COR-L47 (cell line): Measurements from ENCODE around the gene REST.
"Not testable (repeated sequence)": the region's sequence is repeated elsewhere in the genome, so short reads cannot be mapped to it uniquely, and the experiment has no call there.

ENCODE experiments used
- DNase-seq: peaks from one replicate; lab custom pipeline; 2025; lab: John Stamatoyannopoulos, UW

The REST gene

DNA sequence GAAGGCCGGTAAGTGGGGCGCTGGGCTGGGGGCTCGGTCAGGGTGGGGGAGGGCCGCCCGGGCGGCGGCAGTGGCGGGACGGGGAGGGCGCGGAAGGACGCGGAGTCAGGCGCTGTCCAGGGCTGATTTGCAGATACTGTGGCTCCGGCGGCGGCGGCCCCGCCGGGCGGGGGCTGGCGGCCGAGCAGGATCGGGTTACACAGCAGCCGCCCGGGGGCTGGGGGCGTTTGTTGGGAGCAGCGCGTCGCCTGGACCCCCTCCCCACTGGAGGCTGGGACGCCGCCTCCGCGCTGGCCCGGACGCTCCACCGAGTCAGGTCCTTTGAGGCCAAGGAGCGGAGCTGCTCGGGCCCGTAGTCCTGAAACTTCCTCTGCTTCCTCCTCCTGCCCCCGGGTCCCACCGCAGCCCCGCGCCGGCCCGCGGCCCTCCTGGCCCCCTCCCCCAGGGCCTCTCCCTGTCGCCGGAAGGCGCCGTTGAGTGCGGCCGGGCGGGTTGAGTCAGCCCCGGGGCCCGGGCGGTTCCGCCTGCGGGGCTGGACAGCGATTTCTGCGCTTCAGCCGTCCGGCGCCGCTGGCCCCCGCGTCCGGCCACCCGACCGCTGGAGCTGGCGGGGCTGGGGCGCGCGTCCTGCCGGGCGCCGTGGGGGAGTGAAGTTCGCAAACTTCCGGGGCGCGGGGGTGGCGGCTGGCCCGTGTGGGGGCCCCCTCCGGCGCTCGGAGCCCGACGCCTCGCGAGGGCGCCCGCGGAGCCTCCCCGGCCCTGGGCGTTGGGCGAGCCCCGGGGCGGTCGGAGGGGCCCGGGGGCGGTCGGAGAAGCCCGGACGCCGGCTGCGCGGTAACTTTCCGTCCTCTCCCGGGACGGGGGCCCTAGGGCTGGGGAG lies 746 bp downstream of the REST start:
- no peak for DNase-seq

DNA sequence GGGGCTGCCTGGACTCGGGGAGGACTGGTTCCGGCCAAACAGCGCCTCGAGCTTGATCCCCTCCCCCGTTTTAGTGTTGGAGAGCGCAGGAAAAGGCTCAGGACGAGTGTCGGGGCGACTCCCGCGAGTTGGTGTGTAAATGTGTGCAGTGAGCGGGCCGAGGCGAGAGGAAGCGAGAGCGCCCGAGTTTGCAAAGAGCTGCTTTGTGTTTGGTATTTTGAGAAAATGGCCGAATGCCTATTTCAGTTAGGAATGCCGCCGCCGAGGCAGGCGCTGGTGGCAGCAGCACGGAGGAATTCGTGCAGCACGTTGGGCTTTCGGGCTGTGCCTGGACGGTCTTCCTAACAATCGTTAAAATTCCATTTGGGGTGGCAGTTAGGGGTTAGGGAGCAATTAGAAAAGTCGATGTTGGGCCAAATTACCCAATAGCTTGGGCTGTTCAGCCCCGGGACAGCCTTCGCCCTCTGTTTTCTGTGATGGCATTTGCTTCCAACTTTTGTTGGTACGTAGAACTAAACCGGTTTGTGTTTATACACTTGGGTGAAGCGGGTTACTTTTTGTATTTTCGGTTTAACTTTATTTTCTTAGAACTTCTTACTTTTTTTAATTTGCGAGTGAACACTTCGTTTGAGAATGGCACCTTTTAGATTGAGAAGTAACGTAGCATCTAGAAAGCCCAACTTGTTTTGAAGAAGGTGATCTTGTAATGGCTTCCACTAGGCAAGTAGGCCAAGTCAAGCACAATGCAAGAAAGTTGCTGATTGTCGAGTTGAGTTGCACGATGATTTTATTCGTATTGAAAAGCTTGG lies 1.6 kb downstream of the REST start:
- DNase-seq: no peak

DNA sequence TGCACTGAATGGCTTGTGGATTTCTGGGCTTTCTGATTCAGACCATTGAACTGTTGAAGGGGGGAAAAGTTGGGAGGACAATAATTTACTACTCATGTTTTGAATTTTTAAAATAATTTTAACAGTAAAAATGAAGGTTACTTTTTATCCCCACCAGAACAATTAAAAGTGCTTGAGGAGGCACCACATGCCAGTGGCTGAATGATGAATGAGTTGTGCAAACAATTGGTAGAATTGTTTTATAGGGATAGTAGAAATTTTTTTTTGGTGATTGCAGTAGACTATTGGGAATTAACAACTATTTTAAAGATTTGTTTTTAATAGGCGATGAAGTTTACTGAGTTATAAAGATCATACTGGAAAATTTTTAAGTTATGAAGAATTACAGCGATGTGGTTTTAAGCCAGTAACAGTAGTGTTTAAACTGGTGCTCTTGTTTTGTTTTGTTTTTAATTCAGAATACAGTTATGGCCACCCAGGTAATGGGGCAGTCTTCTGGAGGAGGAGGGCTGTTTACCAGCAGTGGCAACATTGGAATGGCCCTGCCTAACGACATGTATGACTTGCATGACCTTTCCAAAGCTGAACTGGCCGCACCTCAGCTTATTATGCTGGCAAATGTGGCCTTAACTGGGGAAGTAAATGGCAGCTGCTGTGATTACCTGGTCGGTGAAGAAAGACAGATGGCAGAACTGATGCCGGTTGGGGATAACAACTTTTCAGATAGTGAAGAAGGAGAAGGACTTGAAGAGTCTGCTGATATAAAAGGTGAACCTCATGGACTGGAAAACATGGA lies 2.7 kb downstream of the REST start:
- DNase-seq: no peak

DNA sequence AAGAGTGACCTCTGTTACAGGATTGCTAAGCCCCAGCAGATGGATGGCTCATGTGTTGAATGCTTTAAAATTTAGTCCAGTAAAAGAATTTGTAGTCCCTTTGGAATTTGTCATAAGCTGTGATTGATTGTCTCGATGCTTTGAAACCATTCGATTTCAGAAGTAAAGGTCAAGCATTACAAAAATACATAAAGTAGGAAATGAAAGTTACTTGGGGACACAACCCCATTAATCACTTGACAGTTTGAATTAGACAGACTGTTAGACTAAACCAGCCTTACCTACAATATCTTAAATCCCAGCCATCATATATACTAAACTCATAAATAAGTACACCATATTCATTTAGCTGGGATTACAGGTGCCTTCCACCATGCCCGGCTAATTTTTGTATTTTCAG lies 6.6 kb downstream of the REST start:
- DNase-seq: no peak

DNA sequence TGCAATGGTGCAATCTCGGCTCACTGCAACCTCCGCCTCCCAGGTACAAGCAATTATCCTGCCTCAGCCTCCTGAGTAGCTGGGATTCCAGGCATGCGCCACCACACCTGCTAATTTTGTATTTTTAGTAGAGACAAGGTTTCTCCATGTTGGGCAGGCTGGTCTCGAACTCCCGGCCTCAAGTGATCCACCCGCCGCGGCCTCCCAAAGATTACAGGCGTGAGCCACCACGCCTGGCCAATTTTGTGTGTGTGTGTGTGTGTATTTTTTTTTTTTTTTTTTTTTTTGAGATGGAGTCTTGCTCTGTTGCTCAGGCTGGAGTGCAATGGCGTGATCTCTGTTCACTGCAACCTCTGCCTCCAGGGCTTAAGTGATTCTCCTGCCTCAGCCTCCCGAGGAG lies 7.3 kb downstream of the REST start:
- not testable (repeated sequence) for DNase-seq

DNA sequence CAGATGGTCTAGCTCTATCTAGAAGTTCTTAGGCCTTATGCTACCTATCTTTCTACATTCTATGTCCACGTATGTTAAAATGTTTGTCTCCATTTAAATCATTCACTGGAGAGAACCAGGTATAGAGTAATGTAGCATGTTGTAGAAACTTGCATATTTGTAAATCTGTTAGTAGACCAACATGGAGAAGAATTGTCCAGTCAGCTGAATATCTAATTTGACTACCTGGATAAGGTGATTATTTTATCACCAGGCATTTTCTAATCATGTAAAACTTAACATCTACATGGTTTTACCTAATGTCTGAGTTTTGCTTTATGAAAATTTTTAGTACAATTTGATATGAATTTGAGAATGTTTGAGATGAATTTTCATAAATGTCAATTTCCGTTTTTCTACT lies 19.5 kb downstream of the REST start:
- no peak for DNase-seq

DNA sequence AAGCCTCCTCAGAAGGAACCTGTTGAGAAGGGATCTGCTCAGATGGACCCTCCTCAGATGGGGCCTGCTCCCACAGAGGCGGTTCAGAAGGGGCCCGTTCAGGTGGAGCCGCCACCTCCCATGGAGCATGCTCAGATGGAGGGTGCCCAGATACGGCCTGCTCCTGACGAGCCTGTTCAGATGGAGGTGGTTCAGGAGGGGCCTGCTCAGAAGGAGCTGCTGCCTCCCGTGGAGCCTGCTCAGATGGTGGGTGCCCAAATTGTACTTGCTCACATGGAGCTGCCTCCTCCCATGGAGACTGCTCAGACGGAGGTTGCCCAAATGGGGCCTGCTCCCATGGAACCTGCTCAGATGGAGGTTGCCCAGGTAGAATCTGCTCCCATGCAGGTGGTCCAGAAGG lies 22.9 kb downstream of the REST start:
- no peak for DNase-seq

DNA sequence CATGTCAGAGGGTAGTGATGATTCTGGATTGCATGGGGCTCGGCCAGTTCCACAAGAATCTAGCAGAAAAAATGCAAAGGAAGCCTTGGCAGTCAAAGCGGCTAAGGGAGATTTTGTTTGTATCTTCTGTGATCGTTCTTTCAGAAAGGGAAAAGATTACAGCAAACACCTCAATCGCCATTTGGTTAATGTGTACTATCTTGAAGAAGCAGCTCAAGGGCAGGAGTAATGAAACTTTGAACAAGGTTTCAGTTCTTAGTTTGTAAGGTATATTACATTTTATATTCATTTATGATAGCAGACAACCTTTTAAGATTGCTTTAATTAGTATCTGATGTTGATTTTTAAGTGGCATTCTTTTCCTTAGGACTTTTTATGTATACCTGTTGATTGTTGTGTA lies 24.2 kb downstream of the REST start:
- no peak for DNase-seq

DNA sequence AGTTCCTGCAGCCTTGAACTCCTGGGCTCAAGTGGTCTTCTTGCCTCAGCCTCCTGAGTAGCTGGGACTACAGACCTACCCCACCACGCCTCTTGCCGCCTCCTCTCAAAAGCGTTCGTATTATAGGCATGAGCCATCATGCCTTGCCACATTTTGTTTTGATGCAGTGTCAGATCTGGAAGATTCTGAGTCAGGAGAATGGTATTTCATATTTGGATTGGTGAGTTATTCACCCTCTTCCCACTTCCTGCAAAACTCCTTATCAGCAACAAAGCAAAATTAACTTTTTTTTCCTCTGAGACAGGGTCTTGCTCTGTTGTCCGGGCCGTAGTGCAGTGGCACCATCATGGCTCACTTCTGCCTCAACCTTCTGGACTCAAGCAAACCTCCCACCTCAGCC lies 29.6 kb downstream of the REST start:
- no peak for DNase-seq

DNA sequence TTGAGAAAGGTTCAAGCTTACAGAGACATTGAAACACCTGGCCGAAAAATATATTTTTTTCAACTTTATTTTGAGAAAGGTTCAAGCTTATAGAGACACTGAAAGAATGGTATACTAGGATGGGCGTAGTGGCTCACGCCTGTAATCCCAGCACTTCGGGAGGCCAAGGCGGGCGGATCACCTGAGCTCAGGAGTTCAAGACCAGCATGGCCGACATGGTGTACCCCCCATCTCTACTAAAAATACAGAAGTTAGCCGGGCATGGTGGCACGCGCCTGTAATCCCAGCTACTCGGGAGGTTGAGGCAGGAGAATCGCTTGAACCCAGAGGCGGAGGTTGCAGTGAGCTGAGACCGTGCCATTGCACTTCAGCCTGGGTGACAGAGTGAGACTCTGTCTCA lies 32.1 kb downstream of the REST start:
- not testable (repeated sequence) for DNase-seq

DNA sequence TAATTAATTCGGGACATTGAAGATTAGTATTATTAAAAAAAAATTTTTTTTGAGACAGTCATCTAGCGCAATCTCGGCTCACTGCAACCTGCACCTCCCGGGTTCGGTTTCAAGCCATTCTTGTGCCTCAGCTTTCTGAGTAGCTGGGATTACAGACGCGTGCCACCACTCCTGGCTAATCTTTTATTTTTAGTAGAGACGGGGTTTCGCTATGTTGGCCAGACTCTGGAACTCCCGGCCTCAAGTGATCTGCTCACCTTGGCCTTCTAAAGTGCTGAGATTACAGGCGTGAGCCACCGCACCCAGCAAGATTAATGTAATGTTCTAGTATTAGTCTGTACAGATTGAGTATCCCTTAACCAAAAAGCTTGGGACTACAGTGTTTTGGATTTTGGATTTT lies 32.7 kb downstream of the REST start:
- DNase-seq: no peak

DNA sequence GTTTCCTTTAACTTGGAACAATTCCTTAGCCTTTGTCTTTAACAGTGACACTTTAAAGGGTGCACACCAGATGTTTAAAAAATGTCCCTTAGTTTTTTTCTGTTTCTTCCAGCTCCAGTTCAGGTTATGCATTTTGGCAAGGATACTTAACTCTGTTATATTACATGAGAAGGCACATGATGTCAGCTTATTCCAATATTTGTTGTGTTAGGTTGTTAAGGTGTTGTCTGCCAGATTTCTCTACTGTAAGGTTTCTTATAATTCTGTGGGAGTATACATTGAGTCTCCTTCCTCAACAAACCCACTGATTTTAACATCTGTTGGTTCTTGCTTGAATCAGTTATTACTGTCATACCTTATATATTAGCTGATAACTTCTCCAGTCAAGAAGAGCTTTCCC lies 33.3 kb downstream of the REST start:
- DNase-seq: no peak

DNA sequence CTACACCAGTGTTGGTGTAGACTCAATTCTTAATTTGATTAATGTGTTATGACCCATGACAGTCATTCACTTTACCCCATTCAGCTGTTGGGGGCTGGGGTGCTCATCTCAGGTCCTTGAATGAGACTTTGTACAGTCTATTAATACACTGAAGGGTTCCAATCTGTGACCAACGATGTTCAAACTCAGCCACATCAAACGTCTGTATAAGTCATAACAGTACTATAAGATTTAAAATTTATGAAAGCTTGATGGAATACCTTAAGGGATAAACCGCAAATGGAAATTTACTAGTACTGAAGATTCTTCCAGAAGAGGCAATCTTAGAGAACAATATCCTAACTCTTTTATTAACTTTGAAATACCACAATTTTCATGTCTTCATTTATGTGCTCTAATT lies 33.7 kb downstream of the REST start:
- DNase-seq: no peak

DNA sequence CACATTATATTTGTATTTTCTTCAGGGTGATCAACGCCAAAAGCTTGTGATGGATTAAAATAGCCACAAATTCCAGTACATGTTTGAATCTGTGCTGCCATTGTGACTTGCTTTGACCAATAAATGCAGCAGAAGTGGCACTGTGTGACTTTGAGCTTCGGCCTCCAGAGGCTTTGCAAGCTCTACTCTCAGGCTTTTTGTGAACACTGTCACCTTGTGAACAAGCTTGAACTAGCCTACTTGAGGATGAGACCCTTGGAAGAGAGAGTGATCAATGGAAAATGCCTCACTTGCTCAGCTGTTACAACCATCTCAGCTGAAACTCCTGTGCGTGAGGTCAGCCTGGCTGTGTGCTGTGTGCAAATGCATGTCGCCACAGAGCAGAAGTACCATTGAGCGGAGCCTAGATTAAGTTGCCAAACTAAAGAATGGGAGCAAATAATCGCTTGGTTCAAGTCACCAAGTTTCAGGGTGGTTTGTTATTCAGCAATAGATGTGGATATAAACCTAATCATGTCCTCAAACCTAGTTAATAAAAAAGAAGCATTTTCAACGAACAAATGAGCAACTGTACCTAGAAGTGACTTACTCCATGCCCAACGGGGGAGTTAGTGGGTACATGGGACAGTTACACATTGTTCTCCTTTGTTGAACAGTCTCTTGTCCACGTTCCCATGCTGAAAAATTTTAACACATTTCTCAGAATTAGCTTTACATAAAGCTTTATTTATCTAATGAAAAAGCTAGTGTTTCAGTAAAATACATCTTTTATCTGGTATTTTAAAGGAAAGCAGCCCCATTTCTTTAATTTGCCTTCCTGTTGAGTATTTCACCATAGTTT lies 46.2 kb downstream of the REST start:
- DNase-seq: no peak

DNA sequence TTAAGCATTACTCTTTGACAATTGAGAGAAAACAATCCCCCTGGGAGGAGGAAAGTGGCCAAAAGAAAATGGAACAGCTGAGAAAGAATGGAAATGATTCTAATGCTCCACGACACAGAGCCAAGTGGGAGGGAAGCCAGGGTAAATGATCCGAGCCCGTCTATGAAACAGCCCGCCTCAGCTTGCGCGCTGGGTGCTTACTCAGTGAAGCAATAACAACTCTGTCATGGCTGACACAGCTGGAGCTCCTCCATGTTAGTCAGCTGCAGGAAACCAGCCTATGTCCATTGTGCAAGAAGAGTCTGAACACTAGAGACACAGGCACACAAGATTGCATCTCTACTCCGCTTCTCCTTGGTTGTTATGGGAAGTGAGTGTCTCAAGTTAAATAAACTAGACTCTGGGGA lies 50.4 kb downstream of the REST start:
- DNase-seq: peak; percentile 28

DNA sequence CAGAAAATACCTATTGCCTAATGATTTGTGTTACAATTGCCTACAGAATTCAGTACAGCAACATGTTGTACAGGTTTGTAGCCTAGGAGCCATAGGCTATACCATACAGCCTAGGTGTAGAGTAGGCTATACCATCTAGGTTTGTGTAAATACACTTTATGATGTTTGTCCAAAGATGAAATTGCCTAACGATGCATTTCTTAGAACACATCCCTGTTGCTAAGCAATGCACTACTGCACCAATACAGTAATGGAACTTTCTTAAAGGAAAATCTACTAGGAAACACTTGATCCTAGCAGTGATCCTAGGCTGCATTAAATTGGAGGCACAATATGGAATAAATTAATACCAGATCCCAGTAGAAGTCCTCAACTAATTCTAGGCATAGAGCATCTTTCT lies 51.4 kb downstream of the REST start:
- DNase-seq: no peak

DNA sequence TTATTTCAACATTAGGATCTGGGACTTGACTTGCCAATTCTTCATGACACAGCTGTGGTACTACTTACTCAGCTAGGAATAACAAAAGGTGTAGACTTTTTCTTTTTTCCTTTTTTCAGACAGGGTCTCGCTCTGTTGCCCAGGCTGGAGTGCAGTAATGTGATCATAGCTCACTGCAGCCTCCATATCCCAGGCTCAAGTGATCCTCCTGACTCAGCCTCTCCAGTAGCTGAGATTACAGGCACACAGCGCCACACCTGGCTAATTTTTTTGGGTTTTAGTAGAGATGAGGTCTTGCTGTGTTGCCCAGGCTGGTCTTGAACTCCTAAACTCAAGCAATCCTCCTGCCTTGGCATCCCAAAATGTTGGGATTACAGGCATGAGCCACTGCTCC lies 53.4 kb downstream of the REST start:
- no peak for DNase-seq

DNA sequence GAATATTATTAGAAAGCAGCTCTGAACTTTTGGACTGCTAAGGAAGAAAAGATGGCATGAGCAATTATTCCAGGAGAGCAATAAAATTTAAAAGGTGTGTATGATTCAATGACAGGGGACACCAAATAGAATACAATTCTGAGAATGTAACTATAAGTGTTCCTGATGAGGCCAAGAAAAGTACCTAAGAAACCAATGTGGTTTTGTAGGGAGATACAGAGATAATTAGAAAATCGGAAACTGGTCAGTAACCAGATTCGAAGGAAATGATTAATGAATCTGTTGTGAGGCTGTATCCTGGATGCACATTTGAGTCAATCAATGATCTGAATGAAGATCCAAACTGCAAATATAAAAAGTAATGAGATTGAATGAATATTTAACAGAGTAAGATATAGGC lies 63.7 kb downstream of the REST start:
- no peak for DNase-seq

DNA sequence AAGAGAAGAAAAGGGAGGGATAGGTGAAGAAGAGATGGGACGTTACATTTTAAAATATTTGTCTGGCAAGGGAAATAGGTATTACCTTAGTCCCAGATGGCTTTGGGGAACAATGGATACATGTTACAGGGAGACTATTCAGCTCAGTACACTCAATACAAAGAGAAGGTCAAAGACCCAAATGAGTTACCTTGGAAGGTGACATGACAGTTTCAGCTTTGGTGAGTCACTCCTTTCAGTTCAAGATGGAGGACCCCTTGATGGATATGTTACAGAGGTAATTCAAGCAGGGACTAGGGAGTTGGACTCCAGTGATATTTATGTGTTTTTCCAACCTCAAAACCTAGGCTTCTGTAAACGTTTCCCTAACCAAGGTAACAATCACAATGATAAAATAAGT lies 64.7 kb downstream of the REST start:
- no peak for DNase-seq

DNA sequence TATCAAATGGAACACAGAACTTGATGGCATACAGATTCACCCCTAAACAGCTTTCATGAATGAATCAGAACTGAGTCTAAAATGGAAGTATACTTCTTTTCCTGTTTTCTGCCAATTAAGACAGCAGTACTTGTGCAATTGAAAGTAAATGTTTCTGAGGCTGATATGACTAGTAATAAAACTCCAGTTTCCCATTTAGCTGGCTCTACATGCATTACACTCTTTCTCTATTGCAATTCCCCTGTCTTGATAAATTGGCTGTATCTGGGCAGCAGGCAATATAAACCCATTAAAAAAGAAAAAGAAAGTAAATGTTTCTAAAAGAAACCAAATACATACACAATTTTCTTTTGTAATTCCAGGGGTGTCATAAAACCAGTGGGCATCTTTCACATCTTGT lies 65.1 kb downstream of the REST start:
- no peak for DNase-seq

DNA sequence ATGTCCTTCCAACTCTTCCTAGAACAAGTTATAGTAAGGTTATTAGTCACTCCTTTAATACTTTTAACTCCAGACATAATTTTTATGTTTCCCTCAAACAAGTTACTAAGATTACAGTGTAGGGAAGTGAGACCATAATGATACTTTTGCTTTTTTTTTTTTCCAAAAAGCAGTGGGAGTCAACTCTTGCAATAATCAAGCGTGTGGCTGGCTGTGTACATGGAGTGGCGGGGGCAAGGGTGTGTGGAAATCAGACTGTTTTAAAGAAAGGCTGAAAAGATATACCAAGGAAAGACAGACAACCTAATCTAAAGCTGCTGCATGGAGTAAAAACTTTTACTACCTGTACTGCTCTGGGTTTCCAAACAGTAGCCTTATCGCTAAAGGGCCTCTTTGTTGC lies 65.6 kb downstream of the REST start:
- DNase-seq: no peak
